ENCODE results near the gene GRID2.

Gene GRID2

DNA sequence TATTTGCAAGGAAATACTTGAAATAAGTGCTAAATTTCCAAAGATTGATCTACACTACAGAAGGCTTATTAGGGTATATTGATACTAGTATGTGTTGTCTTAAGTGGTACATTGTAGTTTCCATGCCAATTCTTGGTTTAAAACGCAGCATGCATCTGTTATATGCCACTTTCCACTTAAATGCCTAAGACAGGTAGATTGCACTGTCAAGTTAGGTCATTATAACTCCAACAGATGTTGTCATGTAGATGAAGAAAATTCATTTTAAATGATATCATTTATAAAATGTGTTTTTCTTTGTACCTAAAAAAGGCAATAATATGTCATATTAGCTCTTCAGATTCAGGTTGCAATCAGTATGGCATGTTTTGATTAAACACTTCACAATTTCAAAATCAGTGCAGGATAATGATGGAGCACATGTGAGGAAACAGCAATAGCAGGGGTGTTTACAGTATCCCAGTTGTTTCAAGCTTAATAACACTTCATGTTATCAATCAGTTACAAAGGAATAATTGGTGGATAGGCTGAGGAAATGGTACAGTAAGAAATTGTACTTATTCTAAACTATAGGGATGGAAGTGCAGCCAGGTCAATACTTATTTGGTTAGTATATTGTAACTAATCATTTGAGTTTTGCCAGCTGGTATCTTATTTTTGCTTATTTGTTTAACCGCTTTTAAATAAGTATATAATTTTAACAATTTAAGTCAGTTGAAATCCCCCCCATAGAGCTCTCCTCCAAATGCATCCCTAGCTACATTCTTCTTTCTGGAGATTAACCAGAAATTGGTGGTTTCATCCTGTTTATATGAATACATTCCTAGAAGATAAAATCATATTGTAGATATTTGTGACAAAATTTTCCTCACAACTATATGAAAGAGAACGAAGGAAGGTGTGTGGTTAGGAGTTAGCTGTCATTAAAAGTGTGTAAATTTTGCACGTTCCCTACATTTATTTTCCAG is 1070.4 kb downstream of the GRID2 start:
- no peaks in the 10 kb centered on the region for H3K4me1 ChIP-seq (ENCODE audit: low read length)
- no peaks in the 10 kb centered on the region for H3K79me2 ChIP-seq (ENCODE audit: low read length)
- DNase-seq: no peak
- no peak overlapping the region for H3K27ac ChIP-seq (ENCODE audit: low read length)
- H3K27me3 ChIP-seq (replicated peaks; ENCODE audit: insufficient read depth, low read length): no peaks in the 10 kb centered on the region
- no peak for TF ChIP-seq EZH2phosphoT487 (IDR thresholded peaks at IDR 0.05; ENCODE audit: low read length)
- no peak for TF ChIP-seq EZH2 (optimal IDR thresholded peaks at IDR 0.05; ENCODE audit: low read depth, low read length)
- TF ChIP-seq, protein P1, sequence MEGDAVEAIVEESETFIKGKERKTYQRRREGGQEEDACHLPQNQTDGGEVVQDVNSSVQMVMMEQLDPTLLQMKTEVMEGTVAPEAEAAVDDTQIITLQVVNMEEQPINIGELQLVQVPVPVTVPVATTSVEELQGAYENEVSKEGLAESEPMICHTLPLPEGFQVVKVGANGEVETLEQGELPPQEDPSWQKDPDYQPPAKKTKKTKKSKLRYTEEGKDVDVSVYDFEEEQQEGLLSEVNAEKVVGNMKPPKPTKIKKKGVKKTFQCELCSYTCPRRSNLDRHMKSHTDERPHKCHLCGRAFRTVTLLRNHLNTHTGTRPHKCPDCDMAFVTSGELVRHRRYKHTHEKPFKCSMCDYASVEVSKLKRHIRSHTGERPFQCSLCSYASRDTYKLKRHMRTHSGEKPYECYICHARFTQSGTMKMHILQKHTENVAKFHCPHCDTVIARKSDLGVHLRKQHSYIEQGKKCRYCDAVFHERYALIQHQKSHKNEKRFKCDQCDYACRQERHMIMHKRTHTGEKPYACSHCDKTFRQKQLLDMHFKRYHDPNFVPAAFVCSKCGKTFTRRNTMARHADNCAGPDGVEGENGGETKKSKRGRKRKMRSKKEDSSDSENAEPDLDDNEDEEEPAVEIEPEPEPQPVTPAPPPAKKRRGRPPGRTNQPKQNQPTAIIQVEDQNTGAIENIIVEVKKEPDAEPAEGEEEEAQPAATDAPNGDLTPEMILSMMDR (IDR thresholded peaks at IDR 0.05; ENCODE audit: low read length): no peak
- H3K9me3 ChIP-seq (replicated peaks; ENCODE audit: insufficient read depth, low read length): no peaks in the 10 kb centered on the region
- H3K4me2 ChIP-seq (ENCODE audit: low read depth, low read length): no peak overlapping the region
- H3F3A ChIP-seq (ENCODE audit: insufficient read depth, low read length): no peaks in the 10 kb centered on the region
- H2AFZ ChIP-seq (ENCODE audit: low read length): no peak overlapping the region
- no peak overlapping the region for H3K9ac ChIP-seq (ENCODE audit: low read length)
- no peaks in the 10 kb centered on the region for H4K20me1 ChIP-seq (ENCODE audit: insufficient read depth, low read length)
- 0 out of 2 replicates have a peak, but pooled peaks cover 3% of the 10 kb centered on the region for H3K9me2 ChIP-seq (replicated peaks; ENCODE audit: insufficient read depth, low read length)
- H3K4me3 ChIP-seq (ENCODE audit: low read length): no peak overlapping the region
- H3K36me3 ChIP-seq (replicated peaks; ENCODE audit: insufficient read depth, low read length): no peaks in the 10 kb centered on the region

DNA sequence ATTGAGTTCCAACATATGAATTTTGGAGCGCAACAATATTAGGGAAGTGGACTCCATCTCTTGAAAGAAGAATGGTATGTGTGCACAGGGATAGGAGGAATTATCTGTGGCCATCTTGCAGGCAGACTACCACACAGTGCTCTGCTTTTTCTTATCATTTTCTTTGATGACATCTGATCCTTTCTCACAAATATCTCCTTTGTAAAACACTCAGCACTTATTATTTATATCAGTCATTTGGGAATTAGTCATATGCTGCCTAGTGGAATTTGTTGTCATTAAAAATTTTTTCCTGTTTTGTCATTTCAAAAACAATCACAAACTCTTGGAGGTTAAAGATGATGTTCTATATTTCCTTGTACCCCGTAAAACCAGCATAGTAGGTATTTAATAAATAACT is 1080.5 kb downstream of the GRID2 start:
- no peak overlapping the region for H3K4me2 ChIP-seq (ENCODE audit: low read depth, low read length)
- no peaks in the 10 kb centered on the region for H3K4me1 ChIP-seq (ENCODE audit: low read length)
- H4K20me1 ChIP-seq (ENCODE audit: insufficient read depth, low read length): no peaks in the 10 kb centered on the region
- H3F3A ChIP-seq (ENCODE audit: insufficient read depth, low read length): no peaks in the 10 kb centered on the region
- H3K27me3 ChIP-seq (replicated peaks; ENCODE audit: insufficient read depth, low read length): no peaks in the 10 kb centered on the region
- no peaks in the 10 kb centered on the region for H3K9me2 ChIP-seq (replicated peaks; ENCODE audit: insufficient read depth, low read length)
- no peak overlapping the region for H3K27ac ChIP-seq (ENCODE audit: low read length)
- no peak overlapping the region for H2AFZ ChIP-seq (ENCODE audit: low read length)
- H3K9ac ChIP-seq (ENCODE audit: low read length): no peak overlapping the region
- TF ChIP-seq EZH2phosphoT487 (IDR thresholded peaks at IDR 0.05; ENCODE audit: low read length) (no peak), EZH2 (optimal IDR thresholded peaks at IDR 0.05; ENCODE audit: low read depth, low read length) (no peak)
- TF ChIP-seq, protein P1 (IDR thresholded peaks at IDR 0.05; ENCODE audit: low read length): no peak
- no peaks in the 10 kb centered on the region for H3K79me2 ChIP-seq (ENCODE audit: low read length)
- no peak overlapping the region for H3K4me3 ChIP-seq (ENCODE audit: low read length)
- no peak for DNase-seq
- no peaks in the 10 kb centered on the region for H3K9me3 ChIP-seq (replicated peaks; ENCODE audit: insufficient read depth, low read length)
- no peaks in the 10 kb centered on the region for H3K36me3 ChIP-seq (replicated peaks; ENCODE audit: insufficient read depth, low read length)

GRCh38 chr4:93384887-93385286 is 1081.1 kb downstream of the GRID2 start:
- no peaks in the 10 kb centered on the region for H4K20me1 ChIP-seq (ENCODE audit: insufficient read depth, low read length)
- H2AFZ ChIP-seq (ENCODE audit: low read length): no peak overlapping the region
- no peak overlapping the region for H3K27ac ChIP-seq (ENCODE audit: low read length)
- TF ChIP-seq, protein P1 (IDR thresholded peaks at IDR 0.05; ENCODE audit: low read length): no peak
- TF ChIP-seq EZH2phosphoT487 (IDR thresholded peaks at IDR 0.05; ENCODE audit: low read length) (no peak), EZH2 (optimal IDR thresholded peaks at IDR 0.05; ENCODE audit: low read depth, low read length) (no peak)
- no peaks in the 10 kb centered on the region for H3F3A ChIP-seq (ENCODE audit: insufficient read depth, low read length)
- no peak overlapping the region for H3K9ac ChIP-seq (ENCODE audit: low read length)
- no peak overlapping the region for H3K4me3 ChIP-seq (ENCODE audit: low read length)
- H3K79me2 ChIP-seq (ENCODE audit: low read length): no peaks in the 10 kb centered on the region
- H3K4me1 ChIP-seq (ENCODE audit: low read length): no peaks in the 10 kb centered on the region
- H3K9me2 ChIP-seq (replicated peaks; ENCODE audit: insufficient read depth, low read length): no peaks in the 10 kb centered on the region
- H3K9me3 ChIP-seq (replicated peaks; ENCODE audit: insufficient read depth, low read length): no peaks in the 10 kb centered on the region
- no peaks in the 10 kb centered on the region for H3K27me3 ChIP-seq (replicated peaks; ENCODE audit: insufficient read depth, low read length)
- no peak for DNase-seq
- H3K36me3 ChIP-seq (replicated peaks; ENCODE audit: insufficient read depth, low read length): no peaks in the 10 kb centered on the region
- no peak overlapping the region for H3K4me2 ChIP-seq (ENCODE audit: low read depth, low read length)

Data from MM.1S (cell line).